Endothelial cell of umbilical vein (primary cell): Measurements from ENCODE around the gene TPSG1. TPM values are rescaled to one million over a fixed set of nuclear protein-coding genes. Genes with fewer than 3 reads are reported as not detected.

Experiments
- BruUV-seq: library from RNA; stranded (reverse); fragments of 400-500 nt; replicated peaks from 2 replicates; lab custom pipeline; 2021; lab: Mats Ljungman, UMichigan
- CTCF ChIA-PET: fragments of 300-600, 350-600 bp; sonication (Branson Sonifier 250); formaldehyde crosslinking; loops from one replicate; lab custom pipeline; 2021; ENCODE audit warnings: antibody characterized with exemption, inconsistent platforms; lab: Charles Lee
- POLR2A ChIA-PET: fragments of 300-600, 350-600 bp; sonication (Branson Sonifier 250); formaldehyde crosslinking; loops from one replicate; lab custom pipeline; 2021; ENCODE audit warnings: antibody characterized with exemption, inconsistent platforms; lab: Charles Lee
- DNase-seq: peaks from one replicate; pipeline ENCODE4 v3.0.0-alpha.2; 2011; ENCODE audit warnings: low read depth, low spot score
- FAIRE-seq: peaks from 2 replicates; lab custom pipeline; 2011; peaks lifted over from hg19 to GRCh38; lab: Jason Lieb, UNC
- H2AFZ ChIP-seq: 2 replicates; pipeline ENCODE4 v1.6.0; 2012; ENCODE audit warnings: low read depth, low read length, control low read depth, inconsistent platforms
- H3K27ac ChIP-seq: 2 replicates; pipeline ENCODE4 v1.5.1; 2011; ENCODE audit warnings: low read depth, mild to moderate bottlenecking, control low read depth, low read length, moderate library complexity; ENCODE audit not compliant: insufficient read depth
- H3K27me3 ChIP-seq, 2 experiments: 2 replicates each; pipeline versions ENCODE4 v1.6.0 to v1.6.1; 2011; ENCODE audit warnings: low read length in 2 of 2, mixed read lengths in 1 of 2; ENCODE audit not compliant: control insufficient read depth in 2 of 2, insufficient read depth in 2 of 2
- H3K36me3 ChIP-seq, 2 experiments: 2 replicates in 1 of 2; 3 replicates in 1 of 2; pipeline ENCODE4 v1.5.1; 2011; ENCODE audit warnings: low read length in 2 of 2, mild to moderate bottlenecking in 1 of 2, moderate library complexity in 1 of 2; ENCODE audit not compliant: control insufficient read depth in 2 of 2, insufficient read depth in 2 of 2; ENCODE audit errors: extremely low read depth in 1 of 2
- H3K4me1 ChIP-seq: 3 replicates; pipeline ENCODE4 v1.5.1; 2011; ENCODE audit warnings: mild to moderate bottlenecking, low read length; ENCODE audit not compliant: control insufficient read depth, insufficient read depth; ENCODE audit errors: extremely low read depth
- H3K4me2 ChIP-seq: 2 replicates; pipeline ENCODE4 v1.6.1; 2011; ENCODE audit warnings: low read length, control low read depth, mixed read lengths; ENCODE audit not compliant: insufficient read depth
- H3K4me3 ChIP-seq, 3 experiments: fragments of 200-600 bp in 1 of 3; sonication (generic), shearing (Covaris generic) in 1 of 3; replicated peaks in 1 of 3; 2 replicates each; pipeline ENCODE4 v1.5.1; 2011 to 2016; ENCODE audit warnings: control low read depth in 3 of 3, low read length in 3 of 3, mild to moderate bottlenecking in 2 of 3, inconsistent platforms in 1 of 3, low read depth in 1 of 3, moderate library complexity in 1 of 3; ENCODE audit not compliant: insufficient read depth in 1 of 3
- H3K79me2 ChIP-seq: 2 replicates; pipeline ENCODE4 v1.6.0; 2012; ENCODE audit warnings: low read length, inconsistent platforms; ENCODE audit not compliant: control insufficient read depth, insufficient read depth
- H3K9ac ChIP-seq: replicated peaks from 2 replicates; pipeline ENCODE3; 2011; ENCODE audit warnings: low read length, control low read depth; ENCODE audit not compliant: insufficient read depth; ENCODE audit errors: extremely low read depth
- H3K9me1 ChIP-seq: replicated peaks from 3 replicates; pipeline ENCODE4 v1.6.0; 2011; ENCODE audit warnings: mild to moderate bottlenecking, low read length; ENCODE audit not compliant: control insufficient read depth, insufficient read depth; ENCODE audit errors: extremely low read depth
- H3K9me3 ChIP-seq: replicated peaks from 2 replicates; pipeline ENCODE4 v1.5.1; 2012; ENCODE audit warnings: low read length, inconsistent platforms; ENCODE audit not compliant: control insufficient read depth, insufficient read depth
- H4K20me1 ChIP-seq: replicated peaks from 2 replicates; pipeline ENCODE3; 2011; ENCODE audit warnings: mild to moderate bottlenecking, low read length; ENCODE audit not compliant: control insufficient read depth, insufficient read depth; ENCODE audit errors: extremely low read depth
- EZH2 ChIP-seq: IDR thresholded peaks from 2 replicates; pipeline ENCODE4 v1.6.1; 2012; ENCODE audit warnings: borderline replicate concordance, low read depth, mild to moderate bottlenecking, moderate library complexity, low read length, inconsistent platforms; ENCODE audit not compliant: severe bottlenecking
- FOS ChIP-seq: IDR thresholded peaks from 2 replicates; pipeline ENCODE4 v1.6.1; 2011; ENCODE audit warnings: mild to moderate bottlenecking, low read length, moderate library complexity, borderline replicate concordance; ENCODE audit not compliant: insufficient read depth
- GATA2 ChIP-seq: IDR thresholded peaks from 2 replicates; pipeline ENCODE4 v1.7.0; 2011; ENCODE audit warnings: low read depth, mild to moderate bottlenecking, moderate library complexity, mixed read lengths, low read length; ENCODE audit not compliant: insufficient read length, insufficient read depth
- JUN ChIP-seq: IDR thresholded peaks from 2 replicates; pipeline ENCODE4 v1.6.1; 2011; ENCODE audit warnings: borderline replicate concordance, low read depth; ENCODE audit not compliant: insufficient read length, insufficient read depth
- MAX ChIP-seq: IDR thresholded peaks from 2 replicates; pipeline ENCODE4 v1.6.1; 2011; ENCODE audit not compliant: insufficient read depth, insufficient read length
- MYC ChIP-seq: IDR thresholded peaks from one replicate; pipeline ENCODE4 v1.6.1; 2011; ENCODE audit warnings: mild to moderate bottlenecking, low read depth, low read length
- POLR2A ChIP-seq: IDR thresholded peaks from 2 replicates; pipeline ENCODE4 v1.6.1; 2012; ENCODE audit warnings: low read depth, mild to moderate bottlenecking, control low read depth, low read length
- POLR2AphosphoS5 ChIP-seq: IDR thresholded peaks from 2 replicates; pipeline ENCODE4 v1.6.1; 2012; ENCODE audit warnings: low read depth, mild to moderate bottlenecking, control low read depth, low read length, moderate library complexity; ENCODE audit not compliant: insufficient read depth
- dilution Hi-C: fragments of 300-500 bp; cut with MboI; formaldehyde crosslinking; loops from one replicate; pipeline ENCODE4 v1.15.0; 2019; ENCODE audit warnings: low sequenced_read_pairs; ENCODE audit not compliant: extremely low pct_ligation_motif_present
- intact Hi-C: fragments of 100-400 bp; cut with micrococcal nuclease; formaldehyde crosslinking; loops from one replicate; pipeline ENCODE4 v1.10.0; 2022
- polyA plus RNA-seq, 4 experiments: library from polyadenylated mRNA; depleted of rRNA in 3 of 4; stranded (reverse) in 3 of 4; unstranded in 1 of 4; fragments of >200 nt; gene quantifications; 2 replicates each; pipeline versions ENCODE4 v1.2.1 to v1.2.3, GENCODE V29; 2011 to 2012; ENCODE audit warnings: missing spikeins in 1 of 4
- total RNA-seq: library from RNA; stranded (reverse); gene quantifications from 2 replicates; pipeline ENCODE4 v1.2.3, GENCODE V29; 2021
- TF ChIP-seq, protein P1 (sequence below), 2 donors: IDR thresholded peaks; 1 replicate in 1 of 2; 2 replicates in 1 of 2; pipeline ENCODE4 v1.5.1; 2011; ENCODE audit warnings: low read length in 2 of 2, mild to moderate bottlenecking in 2 of 2, moderate library complexity in 2 of 2, control low read depth in 1 of 2, inconsistent platforms in 1 of 2, low read depth in 1 of 2; ENCODE audit not compliant: insufficient read depth in 1 of 2; ENCODE audit errors: extremely low read depth in 1 of 2

Gene TPSG1
- total and polyA plus RNA-seq, 2 donors (not counting 3 experiments of a cell fraction or from before 2014, with no cell fraction given): not detected

DNA sequence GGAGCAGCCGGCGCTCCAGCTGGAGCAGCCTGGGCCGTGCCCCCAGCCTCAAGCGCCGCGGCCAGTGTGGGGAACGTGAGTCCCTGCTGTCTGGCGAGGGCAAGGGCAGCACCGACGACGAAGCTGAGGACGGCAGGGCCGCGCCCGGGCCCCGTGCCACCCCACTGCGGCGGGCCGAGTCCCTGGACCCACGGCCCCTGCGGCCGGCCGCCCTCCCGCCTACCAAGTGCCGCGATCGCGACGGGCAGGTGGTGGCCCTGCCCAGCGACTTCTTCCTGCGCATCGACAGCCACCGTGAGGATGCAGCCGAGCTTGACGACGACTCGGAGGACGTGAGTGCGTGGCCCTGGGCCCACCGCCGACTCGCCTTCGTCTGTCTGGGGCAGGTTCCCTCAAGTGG, 16.0 kb downstream of the TPSG1 start:
- intact Hi-C loops (no loop called here), dilution Hi-C loops (no loop called here)
- CTCF ChIA-PET: no interaction called here

GRCh38 chr16:1208239-1208830, 16.7 kb downstream of the TPSG1 start:
- Histone ChIP-seq H3K4me1 (no peaks in the 10 kb centered on the region), H3K9ac (no peak overlapping the region), H4K20me1 (no peaks in the 10 kb centered on the region), H3K4me2 (no peak overlapping the region), H2AFZ (no peak overlapping the region), H3K36me3 (no peaks in the 10 kb centered on the region), H3K79me2 (no peaks in the 10 kb centered on the region), H3K9me3 (no peaks in the 10 kb centered on the region), H3K27me3 (no peaks in the 10 kb centered on the region), H3K4me3 (no peak overlapping the region), H3K9me1 (no peaks in the 10 kb centered on the region), H3K27ac (no peak overlapping the region)
- DNase-seq (no peak), FAIRE-seq (no peak)
- TF ChIP-seq GATA2 (no peak), POLR2A (no peak), FOS (no peak), JUN (no peak), MYC (no peak), MAX (no peak), EZH2 (no peak), POLR2AphosphoS5 (no peak)
- TF ChIP-seq, protein P1, sequence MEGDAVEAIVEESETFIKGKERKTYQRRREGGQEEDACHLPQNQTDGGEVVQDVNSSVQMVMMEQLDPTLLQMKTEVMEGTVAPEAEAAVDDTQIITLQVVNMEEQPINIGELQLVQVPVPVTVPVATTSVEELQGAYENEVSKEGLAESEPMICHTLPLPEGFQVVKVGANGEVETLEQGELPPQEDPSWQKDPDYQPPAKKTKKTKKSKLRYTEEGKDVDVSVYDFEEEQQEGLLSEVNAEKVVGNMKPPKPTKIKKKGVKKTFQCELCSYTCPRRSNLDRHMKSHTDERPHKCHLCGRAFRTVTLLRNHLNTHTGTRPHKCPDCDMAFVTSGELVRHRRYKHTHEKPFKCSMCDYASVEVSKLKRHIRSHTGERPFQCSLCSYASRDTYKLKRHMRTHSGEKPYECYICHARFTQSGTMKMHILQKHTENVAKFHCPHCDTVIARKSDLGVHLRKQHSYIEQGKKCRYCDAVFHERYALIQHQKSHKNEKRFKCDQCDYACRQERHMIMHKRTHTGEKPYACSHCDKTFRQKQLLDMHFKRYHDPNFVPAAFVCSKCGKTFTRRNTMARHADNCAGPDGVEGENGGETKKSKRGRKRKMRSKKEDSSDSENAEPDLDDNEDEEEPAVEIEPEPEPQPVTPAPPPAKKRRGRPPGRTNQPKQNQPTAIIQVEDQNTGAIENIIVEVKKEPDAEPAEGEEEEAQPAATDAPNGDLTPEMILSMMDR (IDR thresholded peaks at IDR 0.05; ENCODE audit: extremely low read depth in 1 of 2, insufficient read depth in 1 of 2, low read depth in 1 of 2, low read length in 2 of 2): no peak
- dilution Hi-C loops (no loop called here), intact Hi-C loops (no loop called here)
- CTCF ChIA-PET: interaction anchor here (1.2 kb wide), 1 partner anchor 11 kb away, joined by 3 read pairs; no protein-coding TSS in a partner anchor
- POLR2A ChIA-PET: no interaction called here
- no TSS peak for BruUV-seq

More for the DNA sequence above, 16.0 kb downstream of the TPSG1 start:
- Histone ChIP-seq H3K4me3 (no peak overlapping the region), H2AFZ (no peak overlapping the region), H3K4me1 (no peaks in the 10 kb centered on the region), H3K9ac (no peak overlapping the region), H3K27ac (no peak overlapping the region), H3K9me1 (no peaks in the 10 kb centered on the region), H3K4me2 (no peak overlapping the region), H3K36me3 (no peaks in the 10 kb centered on the region), H4K20me1 (no peaks in the 10 kb centered on the region), H3K79me2 (no peaks in the 10 kb centered on the region), H3K9me3 (no peaks in the 10 kb centered on the region), H3K27me3 (no peaks in the 10 kb centered on the region)
- POLR2A ChIA-PET: no interaction called here
- no TSS peak for BruUV-seq
- DNase-seq (no peak), FAIRE-seq (no peak)
- TF ChIP-seq JUN: no peak
- no peak for TF ChIP-seq MAX
